ENCODE data around the gene VWA5B1.

The VWA5B1 gene

DNA sequence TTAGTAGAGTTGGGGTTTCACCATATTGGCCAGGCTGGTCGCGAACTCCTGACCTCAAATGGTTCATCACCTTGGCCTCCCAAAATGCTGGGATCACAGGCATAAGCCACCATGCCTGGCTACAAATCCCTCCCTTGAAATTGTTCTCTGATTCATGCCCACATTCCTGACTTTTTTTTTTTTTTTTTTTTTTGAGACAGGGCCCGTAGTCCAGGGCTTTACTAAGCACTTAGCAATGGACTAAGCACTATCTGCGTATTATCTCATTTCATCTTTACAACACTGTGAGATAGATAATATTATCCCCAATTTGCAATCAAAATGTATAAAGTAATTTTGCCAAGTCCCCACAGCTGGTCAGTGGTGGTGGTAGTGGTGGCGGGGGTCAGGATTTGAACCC lies 58.9 kb downstream of the VWA5B1 start:
- no peak for DNase-seq (ENCODE audit: low spot score)

- DNase-seq (ENCODE audit: low spot score): no peak
These were observed 59.3 kb downstream of the VWA5B1 start for GRCh38 chr1:20349971-20350370.

- no peak for DNase-seq (ENCODE audit: low spot score)
These were observed 59.7 kb downstream of the VWA5B1 start for GRCh38 chr1:20350421-20350820.

GRCh38 chr1:20351911-20352701 lies 61.4 kb downstream of the VWA5B1 start:
- DNase-seq (ENCODE audit: low spot score): no peak

DNA sequence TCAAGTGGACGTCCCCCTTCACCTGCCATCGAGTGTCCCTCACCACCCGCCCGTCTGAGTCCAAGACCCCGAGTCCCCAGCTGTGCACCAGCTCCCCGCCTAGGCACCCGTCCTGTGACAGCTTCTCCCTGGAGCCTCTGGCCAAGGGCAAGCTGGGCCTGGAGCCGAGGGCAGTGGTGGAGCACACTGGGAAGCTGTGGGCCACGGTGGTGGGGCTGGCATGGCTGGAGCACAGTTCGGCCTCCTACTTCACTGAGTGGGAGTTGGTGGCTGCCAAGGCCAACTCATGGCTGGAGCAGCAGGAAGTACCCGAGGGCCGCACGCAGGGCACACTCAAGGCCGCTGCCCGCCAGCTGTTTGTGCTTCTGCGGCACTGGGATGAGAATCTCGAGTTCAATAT lies 63.2 kb downstream of the VWA5B1 start:
- no peak for DNase-seq (ENCODE audit: low spot score)

DNA sequence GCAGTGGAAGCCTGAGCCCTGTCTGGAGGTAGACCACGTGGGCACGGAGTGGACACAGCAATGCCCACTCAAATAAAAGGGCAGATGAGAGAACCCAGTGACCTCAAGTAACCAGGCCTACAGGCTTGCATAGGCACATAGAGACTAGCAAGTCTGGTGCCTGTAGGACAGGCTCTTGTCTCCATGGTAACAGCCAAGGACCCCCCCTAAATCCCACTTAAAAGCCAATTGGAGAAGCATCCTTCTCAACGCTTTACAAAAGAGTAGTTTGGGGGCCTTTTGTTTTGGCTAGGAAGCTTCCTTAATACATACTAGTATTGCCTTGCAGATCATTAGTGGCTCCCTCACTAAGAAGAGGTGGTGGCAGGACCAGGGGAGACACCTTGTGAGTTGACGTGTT lies 63.9 kb downstream of the VWA5B1 start:
- DNase-seq (ENCODE audit: low spot score): no peak

DNA sequence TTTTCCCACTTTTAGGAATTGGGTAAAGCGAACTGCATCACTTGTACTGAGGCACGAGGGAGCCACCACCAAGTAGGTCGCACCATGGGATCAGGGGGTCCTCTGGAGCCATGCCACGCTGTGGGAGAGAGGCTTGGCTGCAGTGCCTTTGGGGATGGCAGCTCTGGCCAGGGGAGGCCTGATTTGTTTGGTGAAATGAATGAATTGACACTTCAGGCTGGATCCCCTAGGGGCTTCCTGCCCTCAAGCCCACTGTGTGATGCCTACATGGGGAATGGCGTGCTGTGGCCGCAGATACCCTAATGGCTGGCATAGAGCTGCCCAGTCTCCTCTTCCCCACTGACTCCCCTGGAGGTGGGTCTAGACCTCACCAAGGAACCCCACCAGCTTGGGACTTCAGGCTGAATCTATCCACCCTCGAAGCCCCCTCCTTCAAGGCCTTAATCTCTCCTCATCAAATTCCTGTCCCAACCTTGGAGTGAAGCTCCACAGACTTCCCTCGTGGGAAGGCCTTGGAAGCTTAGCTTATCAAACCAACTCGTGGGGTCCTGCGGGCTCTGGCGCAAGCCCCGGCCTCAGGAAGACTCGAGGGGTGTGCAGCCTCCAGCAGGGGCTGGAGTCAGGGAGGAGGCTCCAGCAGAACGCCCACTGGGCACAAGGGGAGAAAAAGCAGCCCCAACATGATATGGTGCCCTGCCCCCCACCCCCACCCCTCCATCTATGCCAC lies 64.6 kb downstream of the VWA5B1 start:
- no peak for DNase-seq (ENCODE audit: low spot score)

- no peak for DNase-seq (ENCODE audit: low spot score)
These were observed 65.4 kb downstream of the VWA5B1 start for GRCh38 chr1:20355828-20356735.

- DNase-seq (ENCODE audit: low spot score): no peak
These were observed 66.3 kb downstream of the VWA5B1 start for GRCh38 chr1:20356850-20357459.

DNA sequence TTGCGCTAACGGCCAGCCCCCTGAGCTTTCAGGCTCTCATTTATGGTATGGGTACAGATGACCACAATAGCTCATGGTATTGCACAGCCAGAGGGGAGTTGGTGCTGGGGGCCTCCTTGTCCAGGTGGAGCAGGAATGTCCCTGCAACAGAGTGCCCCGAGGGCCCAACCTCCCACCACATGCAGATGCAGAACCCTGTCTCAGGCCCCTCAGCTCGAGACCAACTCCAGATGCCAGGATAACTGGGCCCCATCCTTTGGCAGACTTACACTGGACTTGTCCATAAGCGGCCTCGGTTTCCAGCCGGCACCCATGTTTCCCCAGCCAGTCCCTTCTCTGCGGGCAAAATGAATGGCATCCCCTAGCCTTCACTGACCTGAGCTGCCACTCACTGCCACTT lies 67.1 kb downstream of the VWA5B1 start:
- DNase-seq (ENCODE audit: low spot score): no peak

- DNase-seq (ENCODE audit: low spot score): no peak
These were observed 68.1 kb downstream of the VWA5B1 start for GRCh38 chr1:20358761-20359263.

GRCh38 chr1:20359451-20360330 lies 69.0 kb downstream of the VWA5B1 start:
- no peak for DNase-seq (ENCODE audit: low spot score)

GRCh38 chr1:20361401-20361800 lies 70.7 kb downstream of the VWA5B1 start:
- DNase-seq (ENCODE audit: low spot score): no peak

- peak; percentile 14 for DNase-seq (ENCODE audit: low spot score)
These were observed 71.2 kb downstream of the VWA5B1 start for GRCh38 chr1:20361805-20362381.

DNA sequence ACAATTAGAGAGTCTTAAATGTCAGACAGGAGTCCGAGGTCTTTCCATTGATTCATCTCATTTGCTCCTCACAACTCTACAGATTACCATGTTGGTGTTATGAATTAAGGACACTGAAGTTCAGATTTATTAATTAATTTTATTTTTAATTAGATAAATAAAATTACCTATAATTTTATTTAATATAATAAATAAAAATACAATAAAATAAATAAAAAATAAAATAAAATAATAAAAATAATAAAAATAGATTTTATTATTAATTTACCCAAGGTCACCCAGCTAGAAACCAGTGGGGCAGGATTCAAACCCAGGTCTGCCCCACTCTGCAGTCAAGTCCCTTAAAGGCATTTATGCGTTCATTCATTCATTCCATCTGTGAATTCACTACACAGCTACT lies 72.2 kb downstream of the VWA5B1 start:
- no peak for DNase-seq (ENCODE audit: low spot score)

- DNase-seq (ENCODE audit: low spot score): no peak
These were observed 74.9 kb downstream of the VWA5B1 start for GRCh38 chr1:20365421-20366055.

GRCh38 chr1:20366056-20366462 lies 75.4 kb downstream of the VWA5B1 start:
- no peak for DNase-seq (ENCODE audit: low spot score)

GRCh38 chr1:20366463-20367115 lies 75.9 kb downstream of the VWA5B1 start:
- DNase-seq (ENCODE audit: low spot score): no peak

DNA sequence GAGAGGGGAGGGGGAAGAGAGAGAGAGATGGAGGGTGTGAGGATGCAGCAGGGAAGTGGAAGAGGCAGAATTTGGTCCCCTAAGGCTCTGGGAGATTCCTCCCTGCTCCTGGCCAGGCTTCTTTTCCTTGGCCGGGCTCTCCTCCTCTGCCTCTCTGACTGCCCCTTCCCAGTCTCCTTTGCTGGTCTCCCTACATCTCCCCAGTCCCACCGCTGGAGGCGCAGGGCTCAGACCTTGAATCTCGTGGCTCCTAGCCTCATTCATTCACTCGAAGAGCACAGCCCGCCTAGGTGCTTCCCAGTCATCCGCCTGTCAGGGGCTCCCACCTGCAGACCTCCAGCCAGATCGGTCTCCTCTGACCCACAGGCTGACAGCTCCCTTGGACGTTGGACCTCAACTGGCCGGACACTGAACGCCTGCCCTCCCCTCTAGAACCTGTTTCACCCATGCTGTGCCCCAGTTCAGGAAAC lies 76.5 kb downstream of the VWA5B1 start:
- DNase-seq (ENCODE audit: low spot score): peak; percentile 22

Data from kidney capillary endothelial cell (primary cell).